ENCODE results near the gene URB1. TPM values are rescaled to one million over a fixed set of nuclear protein-coding genes. Genes with fewer than 3 reads are reported as not detected.

URB1 gene
- polyA plus RNA-seq, 1 donor (not counting 4 experiments of a cell fraction or from before 2014, with no cell fraction given), result 9.0 TPM

DNA sequence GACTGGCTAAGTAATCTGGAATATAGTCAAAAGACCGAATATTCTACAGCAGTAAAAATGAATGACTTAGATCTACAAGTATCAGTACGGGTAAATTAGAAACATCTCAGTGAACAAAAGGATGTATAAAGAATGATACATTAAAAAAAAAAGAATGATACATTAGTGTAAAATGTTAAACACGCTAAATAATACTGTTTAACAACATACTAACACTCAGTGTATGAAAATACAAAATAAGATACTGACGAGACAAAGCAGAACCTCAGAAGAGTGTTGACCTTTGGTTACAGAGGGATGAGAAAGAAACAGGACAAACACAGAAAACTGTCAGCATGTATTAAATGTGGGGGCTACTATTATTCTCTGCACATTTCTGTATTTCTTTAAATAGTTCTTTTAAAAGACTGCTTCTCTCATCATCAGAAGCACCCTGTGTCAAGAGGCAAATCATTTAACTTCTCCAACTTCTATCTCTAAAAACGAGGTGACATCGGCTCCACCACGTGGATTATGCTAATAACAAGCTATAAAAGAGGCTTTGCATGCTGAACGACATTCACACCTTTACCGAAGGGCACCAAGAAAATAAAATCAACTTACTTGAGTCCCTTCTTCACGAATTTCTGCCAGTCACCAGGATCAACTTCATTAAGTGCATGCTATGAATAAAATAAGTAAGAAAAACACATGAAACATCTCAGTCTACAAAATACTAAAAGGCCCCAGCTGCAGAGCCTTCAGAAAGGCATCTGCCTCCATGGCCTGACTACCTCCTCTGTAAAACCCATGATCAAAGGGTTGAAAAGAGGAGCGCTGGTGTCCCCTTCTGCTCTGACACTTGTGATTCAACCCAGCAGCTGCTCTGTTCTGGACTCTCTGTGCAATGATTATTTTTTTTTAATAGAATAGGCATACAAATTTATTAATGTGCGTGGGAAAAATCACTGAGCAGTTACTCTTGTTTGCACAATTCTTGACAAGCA lies 51.7 kb downstream of the URB1 start:
- dilution Hi-C loops (cut with MboI; ENCODE audit: extremely low pct_ligation_motif_present, low sequenced_read_pairs), result no loop called here
- no peaks in the 10 kb centered on the region for H3K9me1 ChIP-seq (ENCODE audit: control insufficient read depth, extremely low read depth, insufficient read depth, low read length)
- TF ChIP-seq EZH2 (IDR thresholded peaks at IDR 0.05; ENCODE audit: low read length), result no peak
- TF ChIP-seq, protein P1, sequence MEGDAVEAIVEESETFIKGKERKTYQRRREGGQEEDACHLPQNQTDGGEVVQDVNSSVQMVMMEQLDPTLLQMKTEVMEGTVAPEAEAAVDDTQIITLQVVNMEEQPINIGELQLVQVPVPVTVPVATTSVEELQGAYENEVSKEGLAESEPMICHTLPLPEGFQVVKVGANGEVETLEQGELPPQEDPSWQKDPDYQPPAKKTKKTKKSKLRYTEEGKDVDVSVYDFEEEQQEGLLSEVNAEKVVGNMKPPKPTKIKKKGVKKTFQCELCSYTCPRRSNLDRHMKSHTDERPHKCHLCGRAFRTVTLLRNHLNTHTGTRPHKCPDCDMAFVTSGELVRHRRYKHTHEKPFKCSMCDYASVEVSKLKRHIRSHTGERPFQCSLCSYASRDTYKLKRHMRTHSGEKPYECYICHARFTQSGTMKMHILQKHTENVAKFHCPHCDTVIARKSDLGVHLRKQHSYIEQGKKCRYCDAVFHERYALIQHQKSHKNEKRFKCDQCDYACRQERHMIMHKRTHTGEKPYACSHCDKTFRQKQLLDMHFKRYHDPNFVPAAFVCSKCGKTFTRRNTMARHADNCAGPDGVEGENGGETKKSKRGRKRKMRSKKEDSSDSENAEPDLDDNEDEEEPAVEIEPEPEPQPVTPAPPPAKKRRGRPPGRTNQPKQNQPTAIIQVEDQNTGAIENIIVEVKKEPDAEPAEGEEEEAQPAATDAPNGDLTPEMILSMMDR (optimal IDR thresholded peaks at IDR 0.05 in 1 of 3, IDR thresholded peaks at IDR 0.05 in 1 of 3, conservative IDR thresholded peaks at IDR 0.05 in 1 of 3; ENCODE audit: extremely low read depth in 1 of 3, insufficient read depth in 2 of 3, low read length in 3 of 3), result no peak
- no peak overlapping the region for H3K27ac ChIP-seq (ENCODE audit: control insufficient read depth, insufficient read depth, low read length)
- peaks cover 3% of the 10 kb centered on the region for H3K4me1 ChIP-seq (ENCODE audit: control insufficient read depth, extremely low read depth, insufficient read depth, low read length)
- no peak overlapping the region for H3K4me3 ChIP-seq (ENCODE audit: control insufficient read depth in 2 of 3, extremely low read depth in 1 of 3, insufficient read depth in 2 of 3, low read depth in 1 of 3, low read length in 3 of 3)
- peaks cover 4% of the 10 kb centered on the region for H4K20me1 ChIP-seq (ENCODE audit: control insufficient read depth, extremely low read depth, insufficient read depth, low read length)
- H3K79me2 ChIP-seq (ENCODE audit: control insufficient read depth, insufficient read depth, low read length), result peaks cover 6% of the 10 kb centered on the region
- no peak overlapping the region for H2AFZ ChIP-seq (ENCODE audit: control insufficient read depth, low read length)
- no peak for FAIRE-seq
- peaks cover 44 to 50% of the 10 kb centered on the region in 2 experiments for H3K36me3 ChIP-seq (ENCODE audit: control insufficient read depth in 2 of 2, extremely low read depth in 1 of 2, insufficient read depth in 2 of 2, low read length in 2 of 2)
- H3K9me3 ChIP-seq (ENCODE audit: control insufficient read depth, low read depth, low read length), result no peaks in the 10 kb centered on the region
- H3K4me2 ChIP-seq (ENCODE audit: control insufficient read depth, extremely low read depth, insufficient read depth, low read depth, low read length), result no peak overlapping the region
- DNase-seq (ENCODE audit: low read depth, low spot score), result no peak
- no peak overlapping the region for H3K9ac ChIP-seq (ENCODE audit: control insufficient read depth, extremely low read depth, insufficient read depth, low read length)
- H3K27me3 ChIP-seq (ENCODE audit: control insufficient read depth, extremely low read depth, insufficient read depth, low read length), result no peaks in the 10 kb centered on the region

DNA sequence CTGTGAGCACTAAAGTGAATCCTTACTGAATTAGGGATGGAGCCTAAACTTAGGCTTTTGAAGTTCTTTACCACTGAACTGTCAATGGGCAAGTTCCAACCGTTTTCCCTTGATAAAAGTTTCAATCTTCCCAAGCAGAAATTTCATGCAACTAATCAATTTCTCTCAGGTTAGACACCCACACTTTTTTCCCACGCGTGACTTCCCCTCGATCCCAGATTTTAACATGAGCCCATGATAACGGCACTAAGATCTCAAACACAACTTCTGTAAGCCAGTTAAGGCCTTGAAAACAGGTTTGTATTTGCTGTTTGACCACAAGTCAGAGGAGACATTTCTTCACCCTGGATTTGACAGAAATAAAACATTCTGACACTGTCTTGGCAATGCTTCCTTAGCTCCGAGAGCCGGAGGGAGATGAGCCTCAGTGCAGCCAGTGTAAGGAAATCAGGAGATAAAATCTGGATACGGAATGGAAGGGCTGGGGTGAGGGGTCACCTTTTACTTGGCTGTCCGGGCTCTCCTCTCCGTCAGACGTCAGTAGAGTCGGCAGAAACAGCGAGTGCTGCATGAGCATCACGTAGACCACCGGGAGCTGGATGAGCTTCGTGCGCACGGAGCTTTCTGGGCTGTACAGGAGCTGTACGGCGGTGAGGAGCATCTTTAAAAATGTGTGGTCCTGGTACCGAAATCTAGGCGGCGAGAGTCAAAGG lies 54.4 kb downstream of the URB1 start:
- Histone ChIP-seq H3K4me1 (ENCODE audit: control insufficient read depth, extremely low read depth, insufficient read depth, low read length) (peaks cover 3% of the 10 kb centered on the region), H3K79me2 (ENCODE audit: control insufficient read depth, insufficient read depth, low read length) (no peaks in the 10 kb centered on the region), H3K27ac (ENCODE audit: control insufficient read depth, insufficient read depth, low read length) (no peak overlapping the region), H4K20me1 (ENCODE audit: control insufficient read depth, extremely low read depth, insufficient read depth, low read length) (peaks cover 4% of the 10 kb centered on the region), H3K4me3 (ENCODE audit: control insufficient read depth in 2 of 3, extremely low read depth in 1 of 3, insufficient read depth in 2 of 3, low read depth in 1 of 3, low read length in 3 of 3) (no peak overlapping the region), H3K9me3 (ENCODE audit: control insufficient read depth, low read depth, low read length) (no peaks in the 10 kb centered on the region), H3K9ac (ENCODE audit: control insufficient read depth, extremely low read depth, insufficient read depth, low read length) (no peak overlapping the region), H3K27me3 (ENCODE audit: control insufficient read depth, extremely low read depth, insufficient read depth, low read length) (no peaks in the 10 kb centered on the region), H2AFZ (ENCODE audit: control insufficient read depth, low read length) (no peak overlapping the region), H3K4me2 (ENCODE audit: control insufficient read depth, extremely low read depth, insufficient read depth, low read depth, low read length) (no peak overlapping the region), H3K9me1 (ENCODE audit: control insufficient read depth, extremely low read depth, insufficient read depth, low read length) (no peaks in the 10 kb centered on the region), H3K36me3 (ENCODE audit: control insufficient read depth in 2 of 2, extremely low read depth in 1 of 2, insufficient read depth in 2 of 2, low read length in 2 of 2) (peaks cover 43 to 45% of the 10 kb centered on the region in 2 experiments)
- TF ChIP-seq, protein P1 (optimal IDR thresholded peaks at IDR 0.05 in 1 of 3, IDR thresholded peaks at IDR 0.05 in 1 of 3, conservative IDR thresholded peaks at IDR 0.05 in 1 of 3; ENCODE audit: extremely low read depth in 1 of 3, insufficient read depth in 2 of 3, low read length in 3 of 3), result no peak
- TF ChIP-seq EZH2 (IDR thresholded peaks at IDR 0.05; ENCODE audit: low read length), result no peak
- FAIRE-seq, result no peak
- no peak for DNase-seq (ENCODE audit: low read depth, low spot score)
- dilution Hi-C loops (cut with MboI; ENCODE audit: extremely low pct_ligation_motif_present, low sequenced_read_pairs), result no loop called here

Measured in keratinocyte (primary cell).